AG10803 (cell line): ENCODE measurements around the gene ATP8A2.
"Not testable (repeated sequence)": the region's sequence is repeated elsewhere in the genome, so short reads cannot be mapped to it uniquely, and the experiment has no call there.

Experiments
- DNase-seq: peaks from one replicate; pipeline ENCODE4 v3.0.0; 2010; ENCODE audit warnings: low read depth
- H3K4me3 ChIP-seq: 2 replicates; pipeline ENCODE4 v1.5.1; 2011; ENCODE audit warnings: mild to moderate bottlenecking, low read length, control low read depth
- TF ChIP-seq, protein P1 (sequence below): conservative IDR thresholded peaks from 2 replicates; pipeline ENCODE4 v1.5.1; 2011; ENCODE audit warnings: mild to moderate bottlenecking, low read length, control low read depth, inconsistent platforms

Gene ATP8A2

DNA sequence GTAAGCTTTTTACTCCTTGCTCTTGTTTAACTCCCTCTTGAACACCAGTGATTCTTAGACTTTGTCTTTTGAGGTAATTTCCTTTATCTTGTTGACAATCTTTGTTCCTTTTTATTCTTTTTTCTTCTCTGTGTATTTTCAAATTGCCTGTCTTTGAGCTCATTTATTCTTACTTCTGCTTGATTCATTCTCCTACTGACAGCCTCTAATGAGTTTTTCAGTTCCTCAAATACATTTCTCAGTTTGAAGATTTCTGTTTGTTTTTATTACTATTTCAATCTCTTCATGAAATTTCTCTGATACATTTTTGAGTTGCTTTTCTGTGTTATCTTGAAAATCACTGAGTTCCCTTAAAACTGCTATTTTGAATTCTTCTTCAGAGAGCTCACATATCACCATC lies 154.1 kb downstream of the ATP8A2 start:
- DNase-seq: no peak
- TF ChIP-seq, protein P1, sequence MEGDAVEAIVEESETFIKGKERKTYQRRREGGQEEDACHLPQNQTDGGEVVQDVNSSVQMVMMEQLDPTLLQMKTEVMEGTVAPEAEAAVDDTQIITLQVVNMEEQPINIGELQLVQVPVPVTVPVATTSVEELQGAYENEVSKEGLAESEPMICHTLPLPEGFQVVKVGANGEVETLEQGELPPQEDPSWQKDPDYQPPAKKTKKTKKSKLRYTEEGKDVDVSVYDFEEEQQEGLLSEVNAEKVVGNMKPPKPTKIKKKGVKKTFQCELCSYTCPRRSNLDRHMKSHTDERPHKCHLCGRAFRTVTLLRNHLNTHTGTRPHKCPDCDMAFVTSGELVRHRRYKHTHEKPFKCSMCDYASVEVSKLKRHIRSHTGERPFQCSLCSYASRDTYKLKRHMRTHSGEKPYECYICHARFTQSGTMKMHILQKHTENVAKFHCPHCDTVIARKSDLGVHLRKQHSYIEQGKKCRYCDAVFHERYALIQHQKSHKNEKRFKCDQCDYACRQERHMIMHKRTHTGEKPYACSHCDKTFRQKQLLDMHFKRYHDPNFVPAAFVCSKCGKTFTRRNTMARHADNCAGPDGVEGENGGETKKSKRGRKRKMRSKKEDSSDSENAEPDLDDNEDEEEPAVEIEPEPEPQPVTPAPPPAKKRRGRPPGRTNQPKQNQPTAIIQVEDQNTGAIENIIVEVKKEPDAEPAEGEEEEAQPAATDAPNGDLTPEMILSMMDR: no peak
- H3K4me3 ChIP-seq: no peak overlapping the region

DNA sequence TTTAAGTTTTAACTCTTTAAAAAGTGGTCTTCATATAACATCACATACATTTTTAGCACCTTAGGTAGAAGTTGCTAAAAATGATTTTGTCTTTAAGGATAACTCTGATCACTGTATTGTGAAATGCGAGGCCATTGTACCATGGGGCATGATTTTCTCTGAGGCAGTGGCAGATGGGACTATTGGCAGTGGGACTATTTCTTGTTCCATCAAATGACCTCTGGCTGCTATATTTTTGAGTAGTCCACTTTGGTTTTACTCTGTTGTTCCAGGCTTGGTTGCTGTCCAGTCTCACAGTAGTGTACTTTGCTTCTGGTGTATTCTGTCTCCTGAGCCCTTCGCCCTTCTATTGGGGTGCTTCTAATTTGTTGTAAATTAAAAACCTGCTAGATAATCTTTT lies 156.5 kb downstream of the ATP8A2 start:
- no peak overlapping the region for H3K4me3 ChIP-seq
- no peak for DNase-seq
- TF ChIP-seq, protein P1: no peak

DNA sequence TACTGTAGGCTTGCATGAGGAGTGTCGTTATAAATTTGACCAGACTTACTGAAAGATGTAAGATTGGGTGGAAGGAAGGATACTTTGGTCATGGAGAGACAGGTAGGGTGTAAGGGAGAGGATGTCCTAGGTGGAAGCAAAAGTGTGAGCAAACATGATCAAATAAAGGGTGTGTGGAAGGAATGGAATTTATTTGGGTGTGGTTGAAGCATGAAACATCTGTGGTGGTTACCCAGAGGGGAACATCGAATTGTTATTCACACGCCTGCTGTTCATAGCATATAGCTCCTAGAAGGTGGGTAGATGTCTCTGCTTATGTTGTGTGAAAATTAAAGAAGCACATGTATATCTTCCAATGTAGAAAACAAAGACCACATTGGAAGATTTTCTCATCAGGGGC lies 157.7 kb downstream of the ATP8A2 start:
- H3K4me3 ChIP-seq: no peak overlapping the region
- no peak for DNase-seq

DNA sequence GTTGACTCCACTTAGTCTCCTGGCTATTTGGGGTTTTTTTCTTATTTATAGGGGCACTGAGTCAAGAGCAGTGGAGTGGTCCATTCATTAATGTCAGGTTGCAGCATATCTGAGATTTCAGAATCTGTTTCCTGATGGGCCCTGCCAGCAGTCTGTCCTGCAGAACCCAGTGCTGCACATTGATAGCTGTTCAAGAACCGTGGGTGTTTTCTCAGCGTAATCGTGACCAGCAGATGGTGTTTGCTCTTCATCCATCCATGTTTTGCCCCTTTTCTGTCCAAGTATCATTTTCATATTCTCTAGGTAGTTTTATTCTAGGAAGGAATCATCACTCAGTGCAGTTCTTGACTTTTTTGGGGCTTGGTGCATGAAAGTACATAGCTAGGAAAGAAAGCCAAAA lies 166.5 kb downstream of the ATP8A2 start:
- TF ChIP-seq, protein P1: no peak
- no peak for DNase-seq
- H3K4me3 ChIP-seq: no peak overlapping the region

More for the DNA sequence above, 157.7 kb downstream of the ATP8A2 start:
- TF ChIP-seq, protein P1: no peak

DNA sequence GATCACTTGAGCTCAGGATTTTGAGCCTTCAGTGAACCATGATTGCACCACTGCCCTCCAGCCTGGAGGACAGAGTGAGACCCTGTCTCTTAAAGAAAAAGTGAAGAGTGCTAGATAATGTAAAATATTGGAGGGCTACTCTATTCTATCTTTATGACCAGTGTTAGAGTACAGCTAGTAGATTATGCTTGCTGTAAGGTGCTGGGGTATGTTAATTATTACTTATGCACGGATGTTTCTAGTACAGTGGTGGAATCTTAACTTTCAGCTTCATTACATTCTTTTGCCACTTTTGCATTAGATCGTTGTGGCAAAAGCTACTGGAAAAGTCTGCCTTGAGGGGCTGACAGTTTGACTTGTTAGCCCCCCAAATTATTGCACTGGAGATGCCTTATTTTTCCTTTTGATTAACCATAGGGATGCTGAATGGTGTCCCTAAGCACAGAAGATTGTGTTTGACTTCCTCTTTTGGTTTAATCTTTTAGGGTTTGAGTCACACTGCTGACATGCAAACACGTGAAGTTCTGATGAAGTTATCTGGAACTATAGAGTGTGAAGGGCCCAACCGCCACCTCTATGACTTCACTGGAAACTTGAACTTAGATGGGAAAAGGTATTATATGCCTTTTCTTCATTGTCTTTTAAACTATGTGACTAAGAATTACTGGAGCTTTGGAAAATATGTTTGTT lies 169.8 kb downstream of the ATP8A2 start:
- DNase-seq: no peak
- TF ChIP-seq, protein P1: no peak

DNA sequence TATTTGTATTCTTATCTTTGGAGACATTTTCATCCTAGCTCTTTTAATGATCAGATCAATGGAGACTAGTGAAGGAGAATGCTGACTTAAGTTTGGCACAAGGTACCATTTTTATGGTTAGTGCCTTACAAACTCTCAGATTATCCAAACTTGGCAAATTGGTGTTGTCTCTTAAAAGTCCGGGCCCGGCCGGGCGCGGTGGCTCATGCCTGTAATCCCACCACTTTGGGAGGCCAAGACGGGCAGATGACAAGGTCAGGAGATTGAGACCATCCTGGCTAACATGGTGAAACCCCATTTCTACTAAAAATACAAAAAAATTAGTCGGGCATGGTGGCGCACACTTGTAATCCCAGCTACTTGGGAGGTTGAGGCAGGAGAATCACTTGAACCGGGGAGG lies 177.2 kb downstream of the ATP8A2 start:
- not testable (repeated sequence) for H3K4me3 ChIP-seq, DNase-seq

More for the DNA sequence above, 169.8 kb downstream of the ATP8A2 start:
- no peak overlapping the region for H3K4me3 ChIP-seq

DNA sequence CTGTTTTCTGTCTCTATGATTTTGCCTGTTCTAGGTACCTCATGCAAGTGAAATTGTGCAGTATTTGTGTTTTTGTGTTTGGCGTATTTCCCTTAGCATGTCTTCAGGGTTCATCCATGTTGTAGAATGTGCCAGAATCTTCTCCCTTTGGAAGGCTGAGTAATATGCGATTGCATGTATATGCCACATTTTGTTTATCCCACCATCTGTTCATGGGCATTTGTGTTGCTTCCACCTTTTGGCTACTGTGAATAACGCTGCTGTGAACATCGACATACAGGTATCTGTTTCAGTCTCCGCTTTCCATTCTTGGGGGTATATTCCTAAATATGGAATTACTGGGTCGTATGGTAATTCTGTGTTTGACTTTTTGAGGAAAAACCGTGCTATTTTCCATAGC lies 190.0 kb downstream of the ATP8A2 start:
- TF ChIP-seq, protein P1: no peak
- no peak for DNase-seq
- no peak overlapping the region for H3K4me3 ChIP-seq
